ENCODE results near the gene DOK5. TPM values are rescaled to one million over a fixed set of nuclear protein-coding genes. Genes with fewer than 3 reads are reported as not detected.

Gene DOK5
- total RNA-seq, 2 experiments from 2014 or later, result 3.9 to 4.3 TPM

GRCh38 chr20:54577637-54578036, 102.2 kb downstream of the DOK5 start:
- DNase-seq, result no peak
- Mint-ChIP-seq H3K27me3 (ENCODE audit: low read depth) (peaks cover 15% of the 10 kb centered on the region), H3K27ac (no peak overlapping the region), H3K4me1 (ENCODE audit: low read depth) (no peaks in the 10 kb centered on the region), H3K4me3 (no peak overlapping the region), H3K36me3 (ENCODE audit: low read depth) (no peaks in the 10 kb centered on the region), H3K9me3 (no peaks in the 10 kb centered on the region)
- CTCF ChIA-PET, result no interaction called here
- intact Hi-C loops (cut with micrococcal nuclease), result no loop called here

GRCh38 chr20:54585217-54585616, 109.8 kb downstream of the DOK5 start:
- no peak overlapping the region for H3K4me3 Mint-ChIP-seq
- H3K36me3 Mint-ChIP-seq (ENCODE audit: low read depth), result no peaks in the 10 kb centered on the region
- CTCF ChIA-PET, result no interaction called here
- H3K27me3 Mint-ChIP-seq (ENCODE audit: low read depth), result peaks cover 23% of the 10 kb centered on the region
- intact Hi-C loops (cut with micrococcal nuclease), result no loop called here
- H3K9me3 Mint-ChIP-seq, result peaks cover 2% of the 10 kb centered on the region
- H3K27ac Mint-ChIP-seq, result no peak overlapping the region
- no peaks in the 10 kb centered on the region for H3K4me1 Mint-ChIP-seq (ENCODE audit: low read depth)
- no peak for DNase-seq

- CTCF ChIA-PET, result no interaction called here
- Mint-ChIP-seq H3K27ac (no peak overlapping the region), H3K4me3 (no peak overlapping the region), H3K36me3 (ENCODE audit: low read depth) (no peaks in the 10 kb centered on the region), H3K4me1 (ENCODE audit: low read depth) (no peaks in the 10 kb centered on the region), H3K9me3 (peaks cover 2% of the 10 kb centered on the region), H3K27me3 (ENCODE audit: low read depth) (peaks cover 23% of the 10 kb centered on the region)
- intact Hi-C loops (cut with micrococcal nuclease), result no loop called here
- no peak for DNase-seq
Observed at GRCh38 chr20:54587408-54587807, 112.0 kb downstream of the DOK5 start.

- Mint-ChIP-seq H3K36me3 (ENCODE audit: low read depth) (no peaks in the 10 kb centered on the region), H3K4me1 (ENCODE audit: low read depth) (no peaks in the 10 kb centered on the region), H3K27ac (no peak overlapping the region), H3K27me3 (ENCODE audit: low read depth) (peaks cover 19% of the 10 kb centered on the region), H3K4me3 (no peak overlapping the region), H3K9me3 (no peaks in the 10 kb centered on the region)
- CTCF ChIA-PET, result no interaction called here
- intact Hi-C loops (cut with micrococcal nuclease), result no loop called here
- no peak for DNase-seq
Observed at GRCh38 chr20:54589402-54590030, 114.1 kb downstream of the DOK5 start.

GRCh38 chr20:54590856-54591255, 115.5 kb downstream of the DOK5 start:
- no peak overlapping the region for H3K27ac Mint-ChIP-seq
- H3K9me3 Mint-ChIP-seq, result no peaks in the 10 kb centered on the region
- H3K36me3 Mint-ChIP-seq (ENCODE audit: low read depth), result no peaks in the 10 kb centered on the region
- no peaks in the 10 kb centered on the region for H3K4me1 Mint-ChIP-seq (ENCODE audit: low read depth)
- H3K27me3 Mint-ChIP-seq (ENCODE audit: low read depth), result peaks cover 22% of the 10 kb centered on the region
- CTCF ChIA-PET, result no interaction called here
- intact Hi-C loops (cut with micrococcal nuclease), result no loop called here
- no peak overlapping the region for H3K4me3 Mint-ChIP-seq
- DNase-seq, result no peak

- Mint-ChIP-seq H3K36me3 (ENCODE audit: low read depth) (no peaks in the 10 kb centered on the region), H3K9me3 (peaks cover 8% of the 10 kb centered on the region)
- intact Hi-C loops (cut with micrococcal nuclease), result no loop called here
Observed at GRCh38 chr20:54596651-54597050, 121.3 kb downstream of the DOK5 start.

GRCh38 chr20:54598352-54598751, 123.0 kb downstream of the DOK5 start:
- H3K4me1 Mint-ChIP-seq (ENCODE audit: low read depth), result no peaks in the 10 kb centered on the region
- intact Hi-C loops (cut with micrococcal nuclease), result no loop called here
- H3K9me3 Mint-ChIP-seq, result peaks cover 8% of the 10 kb centered on the region

More at GRCh38 chr20:54596651-54597050, 121.3 kb downstream of the DOK5 start:
- Mint-ChIP-seq H3K27ac (no peak overlapping the region), H3K4me3 (no peak overlapping the region), H3K27me3 (ENCODE audit: low read depth) (peaks cover 13% of the 10 kb centered on the region), H3K4me1 (ENCODE audit: low read depth) (no peaks in the 10 kb centered on the region)
- DNase-seq, result no peak
- CTCF ChIA-PET, result interaction anchor here (1.2 kb wide), 1 partner anchor 51 kb away, joined by 4 read pairs; no protein-coding TSS in a partner anchor

GRCh38 chr20:54600634-54601033, 125.2 kb downstream of the DOK5 start:
- Mint-ChIP-seq H3K4me3 (no peak overlapping the region), H3K4me1 (ENCODE audit: low read depth) (no peaks in the 10 kb centered on the region), H3K36me3 (ENCODE audit: low read depth) (no peaks in the 10 kb centered on the region), H3K27ac (no peak overlapping the region), H3K27me3 (ENCODE audit: low read depth) (peaks cover 12% of the 10 kb centered on the region), H3K9me3 (peaks cover 8% of the 10 kb centered on the region)
- DNase-seq, result no peak
- CTCF ChIA-PET, result no interaction called here
- intact Hi-C loops (cut with micrococcal nuclease), result no loop called here

More at GRCh38 chr20:54598352-54598751, 123.0 kb downstream of the DOK5 start:
- Mint-ChIP-seq H3K4me3 (no peak overlapping the region), H3K27me3 (ENCODE audit: low read depth) (peaks cover 11% of the 10 kb centered on the region), H3K36me3 (ENCODE audit: low read depth) (no peaks in the 10 kb centered on the region), H3K27ac (no peak overlapping the region)
- CTCF ChIA-PET, result no interaction called here
- no peak for DNase-seq

- H3K36me3 Mint-ChIP-seq (ENCODE audit: low read depth), result no peaks in the 10 kb centered on the region
- H3K4me1 Mint-ChIP-seq (ENCODE audit: low read depth), result no peaks in the 10 kb centered on the region
- CTCF ChIA-PET, result no interaction called here
- H3K27ac Mint-ChIP-seq, result no peak overlapping the region
- H3K9me3 Mint-ChIP-seq, result peaks cover 8% of the 10 kb centered on the region
- peaks cover 14% of the 10 kb centered on the region for H3K27me3 Mint-ChIP-seq (ENCODE audit: low read depth)
- intact Hi-C loops (cut with micrococcal nuclease), result no loop called here
- no peak for DNase-seq
- no peak overlapping the region for H3K4me3 Mint-ChIP-seq
Observed at GRCh38 chr20:54601831-54602515, 126.6 kb downstream of the DOK5 start.

- intact Hi-C loops (cut with micrococcal nuclease), result no loop called here
- no peak for DNase-seq
- H3K27me3 Mint-ChIP-seq (ENCODE audit: low read depth), result peaks cover 12% of the 10 kb centered on the region
- H3K36me3 Mint-ChIP-seq (ENCODE audit: low read depth), result no peaks in the 10 kb centered on the region
- no peak overlapping the region for H3K27ac Mint-ChIP-seq
- H3K4me3 Mint-ChIP-seq, result no peak overlapping the region
- CTCF ChIA-PET, result interaction anchor here (1.0 kb wide), 1 partner anchor 228 kb away, joined by 3 read pairs; no protein-coding TSS in a partner anchor
- peaks cover 3% of the 10 kb centered on the region for H3K9me3 Mint-ChIP-seq
- H3K4me1 Mint-ChIP-seq (ENCODE audit: low read depth), result no peaks in the 10 kb centered on the region
Observed at GRCh38 chr20:54605319-54605718, 129.9 kb downstream of the DOK5 start.

GRCh38 chr20:54606380-54606779, 131.0 kb downstream of the DOK5 start:
- CTCF ChIA-PET, result no interaction called here
- no peaks in the 10 kb centered on the region for H3K9me3 Mint-ChIP-seq

GRCh38 chr20:54608039-54608745, 132.8 kb downstream of the DOK5 start:
- peaks cover 13% of the 10 kb centered on the region for H3K27me3 Mint-ChIP-seq (ENCODE audit: low read depth)
- intact Hi-C loops (cut with micrococcal nuclease), result no loop called here
- H3K9me3 Mint-ChIP-seq, result no peaks in the 10 kb centered on the region
- no peak for DNase-seq
- H3K4me1 Mint-ChIP-seq (ENCODE audit: low read depth), result no peaks in the 10 kb centered on the region
- no peaks in the 10 kb centered on the region for H3K36me3 Mint-ChIP-seq (ENCODE audit: low read depth)
- CTCF ChIA-PET, result interaction anchor here (1.2 kb wide), 1 partner anchor 402 kb away, joined by 4 read pairs; no protein-coding TSS in a partner anchor
- H3K27ac Mint-ChIP-seq, result no peak overlapping the region
- H3K4me3 Mint-ChIP-seq, result no peak overlapping the region

More at GRCh38 chr20:54606380-54606779, 131.0 kb downstream of the DOK5 start:
- Mint-ChIP-seq H3K27me3 (ENCODE audit: low read depth) (peaks cover 13% of the 10 kb centered on the region), H3K36me3 (ENCODE audit: low read depth) (no peaks in the 10 kb centered on the region), H3K4me3 (no peak overlapping the region), H3K4me1 (ENCODE audit: low read depth) (no peaks in the 10 kb centered on the region), H3K27ac (no peak overlapping the region)
- intact Hi-C loops (cut with micrococcal nuclease), result no loop called here
- DNase-seq, result no peak

Data from activated naive CD4-positive, alpha-beta T cell treated with anti-CD3 and anti-CD28 coated beads for 36 hours (primary cell).